GM18519 (cell line): ENCODE results near the gene BCAS2.
A peak's percentile ranks its signal among the peaks of the same experiment; 100 is the strongest.

ENCODE experiments used
- ATAC-seq: cut with Tn5 transposase; IDR thresholded peaks from one replicate; pipeline ENCODE4 v1.9.1; 2021; ENCODE audit warnings: mild to moderate bottlenecking, moderate library complexity; ENCODE audit not compliant: unreplicated experiment, low FRiP score

The BCAS2 gene

GRCh38 chr1:114561333-114561732 lies 20.1 kb downstream of the BCAS2 start:
- no peak for ATAC-seq

GRCh38 chr1:114559356-114559755 lies 22.1 kb downstream of the BCAS2 start:
- ATAC-seq, result no peak

DNA sequence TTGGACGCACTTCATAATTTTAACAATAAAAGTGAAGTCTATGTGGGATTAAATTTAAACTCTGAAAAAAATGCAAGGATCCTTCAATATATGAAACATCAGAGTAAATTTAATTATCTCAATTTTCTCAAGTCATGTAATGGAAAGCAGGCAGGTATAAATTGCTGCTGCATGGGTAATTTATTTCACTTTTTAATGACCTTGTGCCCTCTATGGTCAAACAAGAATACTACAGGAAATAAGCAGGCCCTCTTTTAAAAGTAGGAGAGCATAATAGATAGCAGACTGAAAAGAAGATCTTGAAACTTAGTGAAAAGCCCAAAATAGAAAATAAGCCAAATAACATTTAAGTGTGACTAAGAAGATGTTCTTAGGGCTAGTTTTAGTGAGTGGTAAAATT lies 22.9 kb downstream of the BCAS2 start:
- ATAC-seq, result no peak

- no peak for ATAC-seq
Observed at GRCh38 chr1:114554577-114554976, 26.8 kb downstream of the BCAS2 start.

DNA sequence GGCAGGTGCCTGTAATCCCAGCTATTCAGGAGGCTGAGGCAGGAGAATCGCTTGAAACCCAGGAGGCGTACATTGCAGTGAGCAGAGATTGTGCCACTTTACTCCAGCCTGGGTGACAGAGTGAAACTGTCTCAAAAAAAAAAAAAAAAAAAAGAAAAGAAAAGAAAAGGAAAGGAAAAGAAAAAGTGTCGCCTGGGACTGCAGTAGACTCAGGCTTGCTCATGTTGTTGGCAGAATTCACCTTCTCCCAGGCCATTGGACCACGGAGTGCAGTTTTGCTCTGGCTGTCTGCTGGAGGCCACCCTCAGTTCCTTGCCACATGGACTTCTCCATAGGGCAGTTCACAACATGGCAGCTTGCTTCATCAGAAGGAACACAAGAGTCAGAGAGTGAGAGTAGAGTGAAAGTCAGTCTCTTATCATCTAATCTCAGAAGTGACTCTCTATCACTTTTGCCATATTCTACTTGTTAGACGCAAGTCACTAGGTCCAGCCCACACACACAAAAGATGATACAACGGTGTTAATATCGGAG lies 29.2 kb downstream of the BCAS2 start:
- no peak for ATAC-seq

DNA sequence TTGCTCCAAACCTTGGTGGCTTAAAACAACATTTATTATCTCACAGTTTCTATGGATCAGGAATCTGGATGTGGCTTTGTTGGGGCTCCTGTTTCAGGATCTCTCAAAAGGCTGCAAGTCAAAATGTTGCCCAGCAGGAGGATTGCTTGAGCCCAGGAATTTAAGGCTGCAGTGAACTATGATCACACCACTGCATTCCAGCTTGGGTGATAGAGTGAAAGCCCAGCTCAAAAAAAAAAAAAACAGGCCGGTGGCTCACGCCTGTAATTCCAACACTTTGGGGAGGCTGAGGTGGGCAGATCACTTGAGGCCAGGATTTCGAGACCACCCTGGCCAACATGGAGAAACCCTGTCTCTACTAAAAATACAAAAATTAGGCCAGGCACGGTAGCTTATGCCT lies 30.0 kb downstream of the BCAS2 start:
- ATAC-seq, result no peak

- no peak for ATAC-seq
Observed at GRCh38 chr1:114550336-114550735, 31.1 kb downstream of the BCAS2 start.

GRCh38 chr1:114549137-114549536 lies 32.3 kb downstream of the BCAS2 start:
- ATAC-seq, result no peak

- ATAC-seq, result no peak
Observed at GRCh38 chr1:114547076-114547475, 34.3 kb downstream of the BCAS2 start.

GRCh38 chr1:114545796-114546195 lies 35.6 kb downstream of the BCAS2 start:
- ATAC-seq, result no peak

- ATAC-seq, result no peak
Observed at GRCh38 chr1:114545315-114545714, 36.1 kb downstream of the BCAS2 start.

DNA sequence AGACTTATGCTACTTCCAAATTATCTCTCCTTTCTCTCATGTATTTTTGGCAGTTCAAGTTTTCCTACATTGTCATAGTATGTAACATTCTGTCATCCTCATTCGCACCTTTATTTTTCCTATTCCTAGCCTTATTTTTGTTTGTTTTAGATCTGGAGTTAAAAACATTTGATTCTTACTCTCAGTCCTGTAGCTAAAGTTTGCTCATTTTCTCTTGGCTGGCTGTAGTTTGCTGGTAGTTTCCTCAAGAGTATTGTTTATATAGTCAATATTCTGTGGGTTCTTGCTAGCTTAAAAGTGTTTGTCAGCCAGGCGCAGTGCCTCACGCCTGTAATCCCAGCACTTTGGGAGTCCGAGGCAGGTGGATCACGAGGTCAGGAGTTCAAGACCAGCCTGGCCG lies 40.6 kb downstream of the BCAS2 start:
- ATAC-seq, result no peak

GRCh38 chr1:114540272-114540671 lies 41.1 kb downstream of the BCAS2 start:
- ATAC-seq, result no peak

GRCh38 chr1:114536043-114536442 lies 45.4 kb downstream of the BCAS2 start:
- ATAC-seq, result no peak

- ATAC-seq, result no peak
Observed at GRCh38 chr1:114535401-114535800, 46.0 kb downstream of the BCAS2 start.

GRCh38 chr1:114531094-114531493 lies 50.3 kb downstream of the BCAS2 start:
- ATAC-seq, result no peak

DNA sequence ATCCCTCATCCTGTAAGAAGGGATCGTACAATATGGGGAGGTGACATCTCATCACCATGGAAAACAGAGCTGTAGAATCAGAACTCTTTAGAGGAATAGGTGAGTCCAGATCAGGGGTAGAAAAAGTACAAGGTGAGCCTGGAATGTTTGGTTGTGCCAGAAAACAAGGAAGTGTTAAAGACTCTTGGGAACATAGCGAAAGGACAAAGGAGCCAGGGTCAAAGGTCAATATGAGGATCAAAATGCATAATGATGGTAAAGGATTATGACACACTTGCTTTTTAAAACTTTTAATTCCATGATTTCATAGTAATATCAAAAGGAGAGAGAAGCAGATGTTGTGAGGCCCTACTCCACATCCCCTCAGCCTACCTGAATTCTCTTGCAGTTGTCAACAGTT lies 51.2 kb downstream of the BCAS2 start:
- ATAC-seq, result no peak

GRCh38 chr1:114524944-114525343 lies 56.5 kb downstream of the BCAS2 start:
- ATAC-seq, result peak; percentile 44

GRCh38 chr1:114522264-114522575 lies 59.2 kb downstream of the BCAS2 start:
- ATAC-seq, result no peak

DNA sequence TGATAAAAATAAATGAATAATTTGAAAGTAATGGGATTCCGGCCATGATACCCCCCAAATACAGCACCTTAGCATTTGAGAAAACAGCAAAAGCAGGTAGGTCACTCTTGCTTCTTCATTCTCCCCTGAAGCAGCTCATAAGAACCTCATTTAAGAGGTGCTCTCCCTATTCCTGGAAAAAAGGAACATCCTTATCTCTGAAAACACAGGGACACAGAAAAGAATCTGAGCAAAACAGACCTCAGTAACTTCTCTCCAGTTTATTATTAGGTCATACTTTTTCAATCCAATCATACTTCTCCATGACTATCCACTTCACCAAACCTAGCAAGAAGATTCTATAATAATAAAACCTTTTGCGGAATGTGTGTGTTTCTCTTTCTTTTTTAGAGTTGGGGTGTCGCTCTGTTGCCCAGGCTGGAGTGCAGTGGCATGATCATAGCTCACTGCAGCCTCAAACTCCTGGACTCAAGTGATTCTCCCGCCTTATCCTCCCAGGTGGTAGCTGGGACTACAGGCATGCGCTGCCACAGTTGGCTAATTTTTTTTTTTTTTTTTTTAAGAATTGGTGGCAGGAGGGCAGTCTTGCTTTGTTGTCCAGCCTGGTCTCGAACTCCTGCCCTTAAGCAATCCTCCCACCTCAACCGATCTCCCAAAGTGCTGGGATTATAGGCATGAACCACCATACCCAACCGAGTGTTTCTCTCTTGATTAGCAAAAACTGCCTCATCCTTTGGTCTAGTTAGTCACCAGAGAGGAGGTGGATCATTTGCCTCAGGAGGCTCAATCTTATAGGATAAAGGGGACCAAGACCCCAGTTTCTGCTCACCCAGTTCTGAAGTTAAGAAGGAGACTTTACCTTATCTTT lies 59.8 kb downstream of the BCAS2 start:
- no peak for ATAC-seq
